Coronary artery (tissue), 2 donors: ENCODE measurements around the gene RAD51B.

Source experiments
- DNase-seq: peaks from one replicate; pipeline ENCODE4 v3.0.0-alpha.2; 2017; ENCODE audit warnings: low spot score
- H3K27ac ChIP-seq, 2 donors: fragments of 200-600 bp; sonication (generic); one replicate each; pipeline ENCODE4 v1.5.1; 2016 to 2019
- H3K4me3 ChIP-seq: fragments of 200-600 bp; sonication (generic); 2 replicates; pipeline ENCODE4 v1.5.1; 2016; ENCODE audit warnings: mild to moderate bottlenecking, moderate library complexity
- CTCF ChIP-seq: fragments of 200-600 bp; sonication (generic); IDR thresholded peaks from one replicate; pipeline ENCODE4 v1.5.1; 2019; ENCODE audit warnings: antibody characterized with exemption

RAD51B gene

GRCh38 chr14:68235011-68235410 is 415.4 kb downstream of the RAD51B start:
- Histone ChIP-seq H3K27ac (no peak overlapping the region), H3K4me3 (no peak overlapping the region)
- TF ChIP-seq CTCF: no peak
- DNase-seq: no peak

- TF ChIP-seq CTCF: no peak
- DNase-seq: no peak
These were observed 417.2 kb downstream of the RAD51B start for GRCh38 chr14:68236582-68237458.

GRCh38 chr14:68238551-68238950 is 419.0 kb downstream of the RAD51B start:
- no peak overlapping the region for H3K4me3 ChIP-seq
- H3K27ac ChIP-seq: no peak overlapping the region
- no peak for TF ChIP-seq CTCF
- no peak for DNase-seq

More at GRCh38 chr14:68236582-68237458, 417.2 kb downstream of the RAD51B start:
- no peak overlapping the region for H3K4me3 ChIP-seq
- H3K27ac ChIP-seq: no peak overlapping the region

GRCh38 chr14:68238976-68239375 is 419.4 kb downstream of the RAD51B start:
- Histone ChIP-seq H3K4me3 (no peak overlapping the region), H3K27ac (no peak overlapping the region)
- TF ChIP-seq CTCF: no peak
- no peak for DNase-seq

GRCh38 chr14:68239988-68240771 is 420.6 kb downstream of the RAD51B start:
- no peak for TF ChIP-seq CTCF
- no peak for DNase-seq
- H3K4me3 ChIP-seq: no peak overlapping the region
- H3K27ac ChIP-seq: peak overlapping the region in 1 of 2 donors; percentile 42

- no peak overlapping the region for H3K4me3 ChIP-seq
- no peak overlapping the region for H3K27ac ChIP-seq
- no peak for DNase-seq
- no peak for TF ChIP-seq CTCF
These were observed 422.4 kb downstream of the RAD51B start for GRCh38 chr14:68241862-68242487.
